ENCODE data around the gene ITGAE. TPM values are rescaled to one million over a fixed set of nuclear protein-coding genes. Genes with fewer than 3 reads are reported as not detected.

Gene ITGAE
- total and polyA plus RNA-seq, 5 donors from 2014 or later = 14.2 to 46.4 (median 36.9) TPM

DNA sequence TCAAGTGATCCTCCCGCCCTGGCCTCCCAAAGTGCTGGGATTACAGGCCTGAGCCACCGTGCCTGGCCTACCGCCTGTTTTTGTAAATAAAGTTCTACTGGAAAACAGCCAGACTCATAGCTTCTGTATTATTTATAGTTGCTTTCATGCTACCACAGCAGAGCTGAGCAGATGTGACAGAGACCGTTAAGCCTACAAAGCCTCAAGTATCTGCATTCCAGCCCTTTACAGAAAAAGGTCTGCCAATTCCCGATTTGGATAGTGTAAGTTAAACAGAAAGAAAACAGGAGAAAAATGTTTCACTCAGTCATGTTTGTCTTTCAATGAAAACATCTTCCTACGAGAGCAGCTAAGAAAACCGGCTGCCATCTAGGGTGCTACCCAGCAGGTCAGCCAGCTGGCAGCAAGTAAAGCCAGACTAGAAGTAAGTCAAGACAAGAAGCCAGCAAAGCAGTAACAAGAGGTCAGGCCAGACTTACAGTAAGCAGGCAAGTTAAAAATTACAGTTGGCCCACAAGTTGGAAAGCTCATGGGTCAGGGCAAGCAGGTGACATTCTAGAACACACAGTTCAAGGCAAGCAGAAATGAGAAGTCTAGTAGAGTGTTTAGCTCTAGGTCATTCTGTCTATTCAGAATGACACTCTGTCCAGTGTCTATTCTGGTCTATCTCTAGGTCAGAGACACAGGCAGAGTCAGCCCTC lies 27.3 kb upstream of the ITGAE start:
- H3K36me3 Mint-ChIP-seq = peaks cover 34% of the 10 kb centered on the region
- Histone ChIP-seq H3K27me3 (ENCODE audit: control insufficient read depth, insufficient read depth, low read length) (no peaks in the 10 kb centered on the region), H3K4me3 (ENCODE audit: low read depth, low read length) (no peak overlapping the region), H3K27ac (ENCODE audit: insufficient read depth, low read length, poor library complexity, severe bottlenecking) (no peak overlapping the region), H3K4me1 (ENCODE audit: control insufficient read depth, insufficient read depth, low read length, poor library complexity, severe bottlenecking) (no peaks in the 10 kb centered on the region), H3K36me3 (ENCODE audit: control insufficient read depth, insufficient read depth, low read length) (peaks cover 60% of the 10 kb centered on the region), H3K9me3 (ENCODE audit: control insufficient read depth in 2 of 2, low read length in 2 of 2) (no peaks in the 10 kb centered on the region)
- H3K4me3 Mint-ChIP-seq = no peak overlapping the region
- peak overlapping the region in 1 of 3 donors; percentile 3 for H3K27ac Mint-ChIP-seq
- ATAC-seq (ENCODE audit: low read depth in 2 of 2) = no peak
- H3K4me1 Mint-ChIP-seq = peaks cover 5 to 7% (median 6%) of the 10 kb centered on the region in 4 donors
- no peaks in the 10 kb centered on the region for H3K9me3 Mint-ChIP-seq
- DNase-seq = no peak
- no peaks in the 10 kb centered on the region for H3K27me3 Mint-ChIP-seq

DNA sequence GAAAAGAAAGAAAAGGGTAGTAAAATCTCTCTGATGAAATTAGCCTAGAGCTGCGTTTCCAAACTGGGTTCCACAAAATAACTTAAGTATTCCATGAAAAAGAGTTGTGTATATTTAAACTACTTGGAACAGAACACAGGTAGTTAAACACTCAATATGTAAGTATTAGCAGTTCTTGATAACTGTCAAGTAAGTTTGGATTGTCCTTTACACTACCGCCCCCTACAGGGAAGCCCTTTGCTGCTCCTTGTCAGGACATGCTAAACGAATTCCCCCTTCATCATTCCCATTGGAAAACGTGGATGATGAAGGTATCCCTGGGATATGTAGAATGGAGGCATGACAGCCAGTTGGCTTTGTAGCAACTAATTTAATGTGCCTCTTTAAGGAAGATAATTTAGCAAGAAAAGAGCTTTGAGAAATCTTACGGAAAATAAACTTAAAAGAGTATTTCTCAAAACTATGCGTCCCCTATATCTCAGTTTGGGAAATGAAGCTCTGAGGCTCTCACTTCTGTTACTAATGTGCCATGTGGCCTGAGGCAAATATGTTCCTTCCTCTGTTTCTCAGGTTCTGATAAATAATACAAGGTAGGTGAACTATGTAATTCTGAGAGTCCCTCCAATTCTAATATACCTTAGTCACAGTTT lies 26.3 kb upstream of the ITGAE start:
- H3K9me3 Mint-ChIP-seq = peaks cover 0 to 1% (median 0%) of the 10 kb centered on the region in 7 donors
- Histone ChIP-seq H3K9me3 (ENCODE audit: control insufficient read depth in 2 of 2, low read length in 2 of 2) (no peaks in the 10 kb centered on the region), H3K4me3 (ENCODE audit: low read depth, low read length) (no peak overlapping the region), H3K4me1 (ENCODE audit: control insufficient read depth, insufficient read depth, low read length, poor library complexity, severe bottlenecking) (no peaks in the 10 kb centered on the region), H3K27ac (ENCODE audit: insufficient read depth, low read length, poor library complexity, severe bottlenecking) (no peak overlapping the region), H3K27me3 (ENCODE audit: control insufficient read depth, insufficient read depth, low read length) (no peaks in the 10 kb centered on the region), H3K36me3 (ENCODE audit: control insufficient read depth, insufficient read depth, low read length) (peaks cover 65% of the 10 kb centered on the region)
- peaks cover 5 to 6% (median 5%) of the 10 kb centered on the region in 4 donors for H3K4me1 Mint-ChIP-seq
- no peaks in the 10 kb centered on the region for H3K27me3 Mint-ChIP-seq
- no peak overlapping the region for H3K4me3 Mint-ChIP-seq
- DNase-seq (peak; percentile 57 to 85 (median 72)), ATAC-seq (ENCODE audit: low read depth in 2 of 2) (no peak)
- peak overlapping the region in 1 of 3 donors; percentile 25 for H3K27ac Mint-ChIP-seq
- peaks cover 33% of the 10 kb centered on the region for H3K36me3 Mint-ChIP-seq

DNA sequence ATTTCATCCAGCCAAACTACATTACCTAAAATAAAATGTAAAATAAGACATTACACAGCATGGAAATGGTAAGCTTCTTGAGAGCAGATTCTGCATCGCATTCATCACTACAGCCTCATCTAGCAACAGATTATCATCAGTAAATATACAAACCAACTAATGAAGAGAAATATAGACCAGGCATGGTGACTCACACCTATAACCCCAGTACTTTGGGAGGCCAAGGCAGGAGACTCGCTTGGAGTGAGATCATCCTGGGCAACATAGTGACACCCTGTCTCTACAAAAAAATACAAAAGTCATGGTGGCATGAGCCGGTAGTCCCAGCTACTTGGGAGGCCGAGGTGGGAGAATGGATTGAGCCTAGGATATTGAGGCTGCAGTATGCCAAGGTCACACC lies 25.2 kb upstream of the ITGAE start:
- H3K9me3 ChIP-seq (ENCODE audit: control insufficient read depth in 2 of 2, low read length in 2 of 2) = no peaks in the 10 kb centered on the region
- ATAC-seq (ENCODE audit: low read depth in 2 of 2) (no peak), DNase-seq (no peak)
- no peaks in the 10 kb centered on the region for H3K4me1 ChIP-seq (ENCODE audit: control insufficient read depth, insufficient read depth, low read length, poor library complexity, severe bottlenecking)
- no peak overlapping the region for H3K27ac Mint-ChIP-seq
- H3K27me3 Mint-ChIP-seq = no peaks in the 10 kb centered on the region
- no peak overlapping the region for H3K4me3 Mint-ChIP-seq
- H3K36me3 ChIP-seq (ENCODE audit: control insufficient read depth, insufficient read depth, low read length) = peaks cover 74% of the 10 kb centered on the region
- peaks cover 0 to 1% (median 0%) of the 10 kb centered on the region in 7 donors for H3K9me3 Mint-ChIP-seq
- H3K27ac ChIP-seq (ENCODE audit: insufficient read depth, low read length, poor library complexity, severe bottlenecking) = no peak overlapping the region
- H3K4me1 Mint-ChIP-seq = peaks cover 5 to 6% (median 5%) of the 10 kb centered on the region in 4 donors
- no peak overlapping the region for H3K4me3 ChIP-seq (ENCODE audit: low read depth, low read length)
- peaks cover 40% of the 10 kb centered on the region for H3K36me3 Mint-ChIP-seq
- H3K27me3 ChIP-seq (ENCODE audit: control insufficient read depth, insufficient read depth, low read length) = no peaks in the 10 kb centered on the region

GRCh38 chr17:3821101-3821500 lies 20.1 kb upstream of the ITGAE start:
- H3K9me3 Mint-ChIP-seq = peaks cover 0 to 1% (median 0%) of the 10 kb centered on the region in 7 donors
- Histone ChIP-seq H3K27me3 (ENCODE audit: control insufficient read depth, insufficient read depth, low read length) (no peaks in the 10 kb centered on the region), H3K9me3 (ENCODE audit: control insufficient read depth in 2 of 2, low read length in 2 of 2) (no peaks in the 10 kb centered on the region), H3K27ac (ENCODE audit: insufficient read depth, low read length, poor library complexity, severe bottlenecking) (no peak overlapping the region), H3K4me1 (ENCODE audit: control insufficient read depth, insufficient read depth, low read length, poor library complexity, severe bottlenecking) (no peaks in the 10 kb centered on the region), H3K36me3 (ENCODE audit: control insufficient read depth, insufficient read depth, low read length) (peaks cover 87% of the 10 kb centered on the region), H3K4me3 (ENCODE audit: low read depth, low read length) (no peak overlapping the region)
- H3K4me1 Mint-ChIP-seq = peaks cover 0 to 2% (median 0%) of the 10 kb centered on the region in 4 donors
- DNase-seq = no peak
- no peak for ATAC-seq (ENCODE audit: low read depth in 2 of 2)
- H3K27ac Mint-ChIP-seq = peak overlapping the region in 1 of 3 donors; percentile 77
- no peak overlapping the region for H3K4me3 Mint-ChIP-seq
- peaks cover 48% of the 10 kb centered on the region for H3K36me3 Mint-ChIP-seq
- no peaks in the 10 kb centered on the region for H3K27me3 Mint-ChIP-seq

DNA sequence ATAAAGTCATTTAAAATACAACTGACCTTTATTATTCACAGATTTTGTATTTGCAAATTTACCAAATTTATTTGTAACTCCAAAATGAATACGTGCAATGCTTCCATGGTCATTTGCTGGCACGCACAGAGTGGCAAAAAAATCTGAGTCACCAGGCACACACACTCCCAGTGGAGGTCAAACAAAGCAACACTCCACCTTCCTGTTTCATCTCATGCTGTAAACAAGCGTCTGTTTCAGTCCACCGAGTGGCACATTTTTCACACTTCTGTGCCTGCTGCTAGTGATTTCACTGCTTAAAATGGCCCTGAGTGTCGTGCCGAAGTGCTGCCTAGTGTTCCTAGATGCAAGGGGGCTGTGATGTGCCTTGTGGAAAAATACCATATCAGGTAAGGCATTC lies 17.8 kb upstream of the ITGAE start:
- no peaks in the 10 kb centered on the region for H3K27me3 Mint-ChIP-seq
- H3K4me3 Mint-ChIP-seq = no peak overlapping the region
- Histone ChIP-seq H3K27ac (ENCODE audit: insufficient read depth, low read length, poor library complexity, severe bottlenecking) (no peak overlapping the region), H3K9me3 (ENCODE audit: control insufficient read depth in 2 of 2, low read length in 2 of 2) (no peaks in the 10 kb centered on the region), H3K36me3 (ENCODE audit: control insufficient read depth, insufficient read depth, low read length) (peaks cover 86% of the 10 kb centered on the region), H3K4me1 (ENCODE audit: control insufficient read depth, insufficient read depth, low read length, poor library complexity, severe bottlenecking) (no peaks in the 10 kb centered on the region), H3K4me3 (ENCODE audit: low read depth, low read length) (no peak overlapping the region), H3K27me3 (ENCODE audit: control insufficient read depth, insufficient read depth, low read length) (no peaks in the 10 kb centered on the region)
- DNase-seq (no peak), ATAC-seq (ENCODE audit: low read depth in 2 of 2) (no peak)
- peaks cover 0 to 1% (median 0%) of the 10 kb centered on the region in 7 donors for H3K9me3 Mint-ChIP-seq
- H3K27ac Mint-ChIP-seq = peak overlapping the region in 1 of 3 donors; percentile 38
- peaks cover 0 to 3% (median 0%) of the 10 kb centered on the region in 4 donors for H3K4me1 Mint-ChIP-seq
- peaks cover 51% of the 10 kb centered on the region for H3K36me3 Mint-ChIP-seq

- Mint-ChIP-seq H3K9me3 (peaks cover 0 to under 1% (median 0%) of the 10 kb centered on the region in 7 donors), H3K4me1 (peaks cover 0 to 3% (median 0%) of the 10 kb centered on the region in 4 donors), H3K4me3 (no peak overlapping the region), H3K27ac (peak overlapping the region in 1 of 3 donors; percentile 38), H3K36me3 (peaks cover 52% of the 10 kb centered on the region), H3K27me3 (no peaks in the 10 kb centered on the region)
- ATAC-seq (ENCODE audit: low read depth in 2 of 2) (no peak), DNase-seq (no peak)
- H3K27ac ChIP-seq (ENCODE audit: insufficient read depth, low read length, poor library complexity, severe bottlenecking) = no peak overlapping the region
- H3K36me3 ChIP-seq (ENCODE audit: control insufficient read depth, insufficient read depth, low read length) = peaks cover 87% of the 10 kb centered on the region
- no peaks in the 10 kb centered on the region for H3K27me3 ChIP-seq (ENCODE audit: control insufficient read depth, insufficient read depth, low read length)
- no peaks in the 10 kb centered on the region for H3K9me3 ChIP-seq (ENCODE audit: control insufficient read depth in 2 of 2, low read length in 2 of 2)
- no peak overlapping the region for H3K4me3 ChIP-seq (ENCODE audit: low read depth, low read length)
- no peaks in the 10 kb centered on the region for H3K4me1 ChIP-seq (ENCODE audit: control insufficient read depth, insufficient read depth, low read length, poor library complexity, severe bottlenecking)
Measured at GRCh38 chr17:3817851-3818605, 17.0 kb upstream of the ITGAE start.

GRCh38 chr17:3815925-3816324 lies 14.9 kb upstream of the ITGAE start:
- Mint-ChIP-seq H3K27ac (no peak overlapping the region), H3K4me1 (peaks cover 0 to 5% (median 0%) of the 10 kb centered on the region in 4 donors), H3K36me3 (peaks cover 46% of the 10 kb centered on the region), H3K27me3 (no peaks in the 10 kb centered on the region), H3K4me3 (no peak overlapping the region), H3K9me3 (no peaks in the 10 kb centered on the region)
- H3K4me3 ChIP-seq (ENCODE audit: low read depth, low read length) = no peak overlapping the region
- H3K9me3 ChIP-seq (ENCODE audit: control insufficient read depth in 2 of 2, low read length in 2 of 2) = no peaks in the 10 kb centered on the region
- no peak for ATAC-seq (ENCODE audit: low read depth in 2 of 2)
- no peak overlapping the region for H3K27ac ChIP-seq (ENCODE audit: insufficient read depth, low read length, poor library complexity, severe bottlenecking)
- no peak for DNase-seq
- H3K36me3 ChIP-seq (ENCODE audit: control insufficient read depth, insufficient read depth, low read length) = peaks cover 87% of the 10 kb centered on the region
- no peaks in the 10 kb centered on the region for H3K27me3 ChIP-seq (ENCODE audit: control insufficient read depth, insufficient read depth, low read length)
- H3K4me1 ChIP-seq (ENCODE audit: control insufficient read depth, insufficient read depth, low read length, poor library complexity, severe bottlenecking) = no peaks in the 10 kb centered on the region
